Stimulated activated CD4-positive, alpha-beta T cell treated with anti-CD3 and anti-CD28 coated beads, Interleukin-15, amount 100 ng/mL, for 1 hour (primary cell): ENCODE data around the gene TMEM119.

ENCODE experiments used
- DNase-seq, 2 donors: peaks; one replicate each; pipeline ENCODE4 v3.0.0-alpha.2; 2020; ENCODE audit warnings: low read depth in 1 of 2, low spot score in 1 of 2

The TMEM119 gene

DNA sequence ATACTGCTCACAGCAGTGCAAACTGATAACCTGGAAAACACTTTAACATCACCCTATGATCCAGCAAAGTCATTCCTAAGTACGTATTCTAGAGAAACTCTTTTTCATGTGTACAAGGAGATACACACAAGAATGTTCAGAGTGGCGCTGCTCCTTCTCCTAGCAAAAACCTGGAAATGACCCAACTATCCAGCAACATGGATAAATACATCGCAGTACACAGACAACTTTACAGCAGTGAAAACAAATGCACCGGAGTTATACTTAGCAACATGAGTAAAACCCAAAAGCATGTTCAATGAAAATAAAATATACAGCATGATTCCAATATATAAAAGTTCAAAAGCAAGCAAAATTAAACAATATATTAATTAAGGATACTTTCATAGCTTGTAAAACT is 55.6 kb downstream of the TMEM119 start:
- DNase-seq = no peak
